Thoracic aorta (tissue), 2 donors: ENCODE measurements around the gene KIF3A. TPM values are rescaled to one million over a fixed set of nuclear protein-coding genes. Genes with fewer than 3 reads are reported as not detected.

Source experiments
- ATAC-seq: fragments of 150-250 bp; one replicate; pipeline ENCODE4 v1.8.0; 2017; ENCODE audit warnings: low read depth; ENCODE audit not compliant: insufficient number of reproducible peaks, low FRiP score
- DNase-seq: peaks from one replicate; pipeline ENCODE4 v3.0.0-alpha.2; 2020; ENCODE audit warnings: low spot score
- H3K27ac ChIP-seq, 2 donors: fragments of 200-600 bp; sonication (generic); 1 replicate in 1 of 2; 2 replicates in 1 of 2; pipeline ENCODE4 v1.5.1; 2016; ENCODE audit warnings: mild to moderate bottlenecking in 2 of 2, moderate library complexity in 2 of 2
- H3K27me3 ChIP-seq: fragments of 200-600 bp; sonication (generic); replicated peaks from 2 replicates; pipeline ENCODE4 v1.6.0; 2016; ENCODE audit warnings: mild to moderate bottlenecking; ENCODE audit not compliant: insufficient read depth
- H3K36me3 ChIP-seq: fragments of 200-600 bp; sonication (generic); one replicate; pipeline ENCODE4 v1.5.1; 2016
- H3K4me1 ChIP-seq, 2 donors: fragments of 200-600 bp; sonication (generic); 1 replicate in 1 of 2; 2 replicates in 1 of 2; pipeline versions ENCODE4 v1.5.1 to v1.6.0; 2016; ENCODE audit warnings: low read depth in 2 of 2, mild to moderate bottlenecking in 1 of 2; ENCODE audit not compliant: control insufficient read depth in 1 of 2
- H3K4me3 ChIP-seq: fragments of 200-600 bp; sonication (generic); 2 replicates; pipeline ENCODE4 v1.5.1; 2016; ENCODE audit warnings: mild to moderate bottlenecking
- H3K9me3 ChIP-seq: fragments of 200-600 bp; sonication (generic); 2 replicates; pipeline ENCODE4 v1.5.1; 2016
- total RNA-seq, 2 donors: library from RNA; depleted of rRNA; stranded (reverse); fragments of >200 nt; gene quantifications; one replicate each; pipeline versions ENCODE4 v1.1.0 to v1.2.3, GENCODE V29; 2016
- TF ChIP-seq, protein P1 (sequence below): fragments of 200-600 bp; sonication (generic); IDR thresholded peaks from one replicate; pipeline ENCODE4 v1.5.1; 2019; ENCODE audit warnings: antibody characterized with exemption

The KIF3A gene
- total RNA-seq, 2 donors from 2014 or later: 3.7 to 5.9 TPM

DNA sequence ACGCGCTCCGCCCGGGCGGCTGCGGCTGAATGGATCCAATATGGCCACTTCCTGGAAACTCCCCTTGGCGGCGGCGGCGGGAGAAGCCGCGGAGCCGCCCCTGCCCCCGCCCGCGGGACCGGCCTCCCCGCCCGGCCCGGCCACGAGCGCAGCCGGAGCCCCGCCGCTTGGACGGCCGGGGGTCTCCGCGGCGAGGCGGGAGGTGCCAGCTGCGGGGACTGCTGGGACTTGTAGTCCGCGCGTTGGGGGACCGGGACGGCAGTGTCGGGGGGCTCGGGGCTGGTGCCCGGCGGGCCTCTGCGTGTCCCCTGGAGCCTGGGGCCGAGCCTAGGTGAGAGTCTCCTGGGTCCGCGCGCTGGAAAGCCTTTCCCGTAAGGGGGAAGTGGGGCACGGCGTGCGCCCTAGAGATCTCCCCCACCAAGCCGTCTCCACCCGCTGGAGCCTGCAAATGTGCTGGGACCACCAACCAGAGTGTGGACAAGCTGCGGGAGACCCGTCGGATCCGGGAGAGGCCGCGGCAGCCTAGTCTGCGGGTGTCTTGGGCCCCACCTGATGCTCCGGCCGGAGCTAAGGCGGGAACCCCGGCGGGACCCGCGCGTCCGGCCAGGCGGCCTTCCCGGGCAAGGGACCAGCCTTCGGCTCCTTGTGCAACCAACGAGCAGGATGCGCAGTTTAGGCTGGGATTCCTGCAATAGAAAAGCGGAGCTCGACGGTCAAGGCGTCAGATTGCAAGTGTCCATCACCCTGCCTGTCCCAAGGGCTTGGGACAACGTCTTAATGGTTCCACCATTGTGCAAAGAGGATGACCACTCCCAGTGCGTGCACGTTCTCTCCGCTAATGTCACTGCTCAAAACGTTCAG is 40.1 kb upstream of the KIF3A start, which contains the start of gene SEPTIN8:
SEPTIN8 (minus strand) TSS at position 31 of the 861 bp plus-strand sequence. CDS start 102 bp downstream, outside the sequence.
- Histone ChIP-seq H3K4me1 (peaks cover 32 to 65% of the 10 kb centered on the region in 2 donors), H3K36me3 (no peaks in the 10 kb centered on the region), H3K9me3 (no peaks in the 10 kb centered on the region), H3K27me3 (no peaks in the 10 kb centered on the region), H3K4me3 (peak within 1 kb of the TSS; percentile 82), H3K27ac (peak within 1 kb of the TSS; percentile 85 to 91)
- TF ChIP-seq, protein P1, sequence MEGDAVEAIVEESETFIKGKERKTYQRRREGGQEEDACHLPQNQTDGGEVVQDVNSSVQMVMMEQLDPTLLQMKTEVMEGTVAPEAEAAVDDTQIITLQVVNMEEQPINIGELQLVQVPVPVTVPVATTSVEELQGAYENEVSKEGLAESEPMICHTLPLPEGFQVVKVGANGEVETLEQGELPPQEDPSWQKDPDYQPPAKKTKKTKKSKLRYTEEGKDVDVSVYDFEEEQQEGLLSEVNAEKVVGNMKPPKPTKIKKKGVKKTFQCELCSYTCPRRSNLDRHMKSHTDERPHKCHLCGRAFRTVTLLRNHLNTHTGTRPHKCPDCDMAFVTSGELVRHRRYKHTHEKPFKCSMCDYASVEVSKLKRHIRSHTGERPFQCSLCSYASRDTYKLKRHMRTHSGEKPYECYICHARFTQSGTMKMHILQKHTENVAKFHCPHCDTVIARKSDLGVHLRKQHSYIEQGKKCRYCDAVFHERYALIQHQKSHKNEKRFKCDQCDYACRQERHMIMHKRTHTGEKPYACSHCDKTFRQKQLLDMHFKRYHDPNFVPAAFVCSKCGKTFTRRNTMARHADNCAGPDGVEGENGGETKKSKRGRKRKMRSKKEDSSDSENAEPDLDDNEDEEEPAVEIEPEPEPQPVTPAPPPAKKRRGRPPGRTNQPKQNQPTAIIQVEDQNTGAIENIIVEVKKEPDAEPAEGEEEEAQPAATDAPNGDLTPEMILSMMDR: no peak
- DNase-seq (no peak), ATAC-seq (no peak)

DNA sequence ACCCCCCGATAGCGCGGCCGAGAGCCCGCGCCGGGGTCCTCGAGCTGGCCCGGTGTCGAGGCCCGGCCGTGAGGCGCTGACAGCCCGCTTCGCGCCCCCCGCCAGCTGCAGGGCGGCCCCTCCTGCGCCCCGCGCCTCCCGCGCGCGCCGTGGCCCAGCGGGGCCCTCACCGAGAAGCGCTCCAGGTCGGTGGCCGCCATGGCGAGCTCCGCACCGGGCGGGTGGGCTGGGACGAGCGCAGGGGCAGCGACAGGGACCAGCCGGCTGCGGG is 39.5 kb upstream of the KIF3A start:
- no peak for DNase-seq
- TF ChIP-seq, protein P1: no peak
- H3K4me3 ChIP-seq: peak overlapping the region; percentile 82
- H3K9me3 ChIP-seq: no peaks in the 10 kb centered on the region
- no peaks in the 10 kb centered on the region for H3K36me3 ChIP-seq
- peaks cover 38 to 65% of the 10 kb centered on the region in 2 donors for H3K4me1 ChIP-seq
- no peaks in the 10 kb centered on the region for H3K27me3 ChIP-seq
- no peak for ATAC-seq
- H3K27ac ChIP-seq: peak overlapping the region; percentile 85 to 91

DNA sequence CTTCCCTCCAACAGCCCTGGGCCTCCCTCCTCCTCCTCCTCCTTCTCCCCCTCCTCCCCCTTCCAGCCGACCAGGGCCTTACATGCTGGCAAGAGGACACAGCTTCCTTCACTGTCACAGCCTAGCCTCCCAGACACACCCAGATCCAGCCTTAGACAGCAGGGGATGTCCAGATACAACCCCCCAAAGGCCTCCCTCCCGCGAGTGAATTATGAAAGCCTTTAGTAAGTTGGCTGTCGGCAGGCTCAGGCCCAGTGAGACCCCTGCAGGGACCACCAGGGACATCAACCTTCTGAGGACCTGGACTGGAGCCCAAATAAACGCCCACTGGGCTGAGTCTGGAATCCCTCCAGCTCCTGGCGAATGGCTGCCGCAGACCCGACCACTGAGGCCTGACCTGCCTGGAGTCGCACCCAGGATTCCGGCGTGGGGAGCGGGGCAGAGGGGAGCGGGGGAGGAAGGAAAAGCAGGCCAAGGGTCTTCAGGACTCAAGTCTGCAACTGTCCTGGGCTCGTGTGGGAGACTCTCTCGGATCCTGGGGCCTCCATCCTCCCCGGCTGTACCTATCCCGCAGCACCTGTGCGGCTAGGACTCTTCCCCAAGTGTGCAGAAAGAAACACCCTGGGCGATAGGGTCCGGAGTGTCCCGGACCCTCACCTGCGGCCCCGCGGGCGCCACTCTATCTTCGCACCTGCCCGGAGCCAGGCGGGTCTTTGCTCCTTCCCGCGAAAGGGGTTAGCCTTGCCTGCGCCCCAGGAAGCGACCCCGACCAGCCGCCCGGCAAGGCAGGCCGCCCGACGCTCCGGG is 39.0 kb upstream of the KIF3A start:
- TF ChIP-seq, protein P1: no peak
- Histone ChIP-seq H3K4me1 (peaks cover 43 to 69% of the 10 kb centered on the region in 2 donors), H3K27me3 (no peaks in the 10 kb centered on the region), H3K36me3 (no peaks in the 10 kb centered on the region), H3K27ac (peak overlapping the region; percentile 85 to 91), H3K9me3 (no peaks in the 10 kb centered on the region), H3K4me3 (peak overlapping the region; percentile 82)
- ATAC-seq (no peak), DNase-seq (no peak)

DNA sequence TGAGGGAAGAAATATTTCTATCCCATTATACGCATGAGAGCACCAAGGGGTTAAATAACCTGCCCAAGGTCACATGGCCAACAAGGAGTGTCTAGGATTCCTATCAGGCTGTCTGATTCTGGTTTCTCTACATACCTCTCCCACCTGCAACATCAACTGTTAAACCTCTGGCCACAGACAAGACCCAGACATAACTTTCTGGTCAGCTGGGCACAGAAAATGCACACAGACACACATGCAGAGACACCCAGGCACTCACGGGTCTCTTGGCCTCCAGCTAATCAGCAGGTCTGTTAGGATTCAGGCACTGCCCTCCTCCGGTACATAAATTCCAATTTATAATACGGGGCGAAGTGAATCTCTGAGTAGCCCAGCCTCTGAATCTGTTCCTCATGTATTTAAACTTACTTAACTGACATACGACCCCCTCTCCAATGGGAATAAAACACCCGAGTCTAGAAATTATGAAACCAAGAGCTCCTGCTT is 38.2 kb upstream of the KIF3A start:
- no peaks in the 10 kb centered on the region for H3K36me3 ChIP-seq
- no peaks in the 10 kb centered on the region for H3K27me3 ChIP-seq
- peak overlapping the region; percentile 82 for H3K4me3 ChIP-seq
- H3K4me1 ChIP-seq: peaks cover 51 to 77% of the 10 kb centered on the region in 2 donors
- no peaks in the 10 kb centered on the region for H3K9me3 ChIP-seq
- TF ChIP-seq, protein P1: no peak
- ATAC-seq (no peak), DNase-seq (no peak)
- peak overlapping the region; percentile 70 to 85 for H3K27ac ChIP-seq

DNA sequence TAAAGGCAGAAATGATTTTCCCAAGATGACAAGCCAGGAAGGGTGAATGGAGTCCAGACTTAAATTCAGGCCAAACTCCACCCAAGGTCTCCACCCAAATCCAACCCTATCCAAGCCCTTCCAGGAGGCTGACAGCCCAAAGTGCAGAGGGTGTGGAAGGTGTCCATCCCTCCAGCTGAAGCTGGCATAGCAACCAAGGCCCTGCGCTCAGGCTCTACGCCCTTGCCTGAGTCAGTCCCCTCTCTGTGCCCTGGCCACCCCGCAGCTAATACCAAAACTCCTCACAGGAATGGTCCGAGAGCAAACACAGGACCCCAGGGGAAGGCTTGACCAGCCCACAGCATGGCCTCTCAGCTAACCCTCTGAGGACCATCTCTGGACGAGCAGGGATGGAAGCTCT is 37.5 kb upstream of the KIF3A start:
- TF ChIP-seq, protein P1: no peak
- no peak for ATAC-seq
- Histone ChIP-seq H3K36me3 (no peaks in the 10 kb centered on the region), H3K4me3 (peak overlapping the region; percentile 82), H3K4me1 (peaks cover 56 to 80% of the 10 kb centered on the region in 2 donors), H3K9me3 (no peaks in the 10 kb centered on the region), H3K27me3 (no peaks in the 10 kb centered on the region), H3K27ac (peak overlapping the region; percentile 70 to 85)
- DNase-seq: no peak
